IMR-90 (cell line): Measurements from ENCODE around the gene GREB1L. TPM values are rescaled to one million over a fixed set of nuclear protein-coding genes. Genes with fewer than 3 reads are reported as not detected.

Experiments used
- ATAC-seq: fragments of 200-7000 bp; cut with Tn5 transposase; 2 replicates; pipeline ENCODE4 v1.9.1; 2020; ENCODE audit warnings: low read depth, mild to moderate bottlenecking, moderate library complexity
- BruUV-seq: library from RNA; stranded (reverse); fragments of 400-500 nt; replicated peaks from 2 replicates; lab custom pipeline; 2021; lab: Mats Ljungman, UMichigan
- CTCF ChIA-PET: fragments of 300-600 bp; formaldehyde crosslinking; extraction: SDS; loops from one replicate; lab custom pipeline; 2021; ENCODE audit warnings: antibody characterized with exemption; lab: Yijun Ruan, JAX
- POLR2A ChIA-PET: fragments of 300-600 bp; sonication (Branson Sonifier 250); formaldehyde crosslinking; loops from one replicate; lab custom pipeline; 2022; ENCODE audit warnings: antibody characterized with exemption; ENCODE audit not compliant: unreplicated experiment; lab: Charles Lee
- DNase-seq: peaks from one replicate; pipeline ENCODE4 v3.0.0; 2013
- H2AFZ ChIP-seq: replicated peaks from 2 replicates; pipeline ENCODE3; 2013; ENCODE audit warnings: low read length, mild to moderate bottlenecking; ENCODE audit not compliant: poor library complexity
- H2AK5ac ChIP-seq: 2 replicates; pipeline ENCODE4 v1.6.1; 2013; ENCODE audit warnings: low read depth, low read length, inconsistent platforms
- H2AK9ac ChIP-seq: replicated peaks from 2 replicates; pipeline ENCODE3; 2013; ENCODE audit warnings: mild to moderate bottlenecking, low read depth, low read length, moderate library complexity; ENCODE audit not compliant: poor library complexity
- H2BK120ac ChIP-seq: 2 replicates; pipeline ENCODE4 v1.6.1; 2013; ENCODE audit warnings: low read depth, low read length, inconsistent platforms
- H2BK15ac ChIP-seq: 3 replicates; pipeline ENCODE4 v1.6.1; 2013; ENCODE audit warnings: low read depth, low read length, inconsistent platforms
- H2BK20ac ChIP-seq: 2 replicates; pipeline ENCODE4 v1.6.1; 2013; ENCODE audit warnings: low read depth, mild to moderate bottlenecking, inconsistent platforms, low read length, moderate library complexity
- H2BK5ac ChIP-seq: 2 replicates; pipeline ENCODE4 v1.6.1; 2013; ENCODE audit warnings: mild to moderate bottlenecking, low read depth, low read length, inconsistent platforms; ENCODE audit not compliant: poor library complexity, severe bottlenecking
- H3K14ac ChIP-seq: replicated peaks from 2 replicates; pipeline ENCODE4 v1.6.1; 2013; ENCODE audit warnings: low read depth, low read length, inconsistent platforms
- H3K18ac ChIP-seq: 2 replicates; pipeline ENCODE4 v1.6.1; 2013; ENCODE audit warnings: low read depth, low read length, control low read depth
- H3K23ac ChIP-seq: 2 replicates; pipeline ENCODE4 v1.6.1; 2013; ENCODE audit warnings: low read depth, low read length, inconsistent platforms
- H3K27ac ChIP-seq: 2 replicates; pipeline ENCODE4 v1.5.1; 2013; ENCODE audit warnings: mild to moderate bottlenecking, control low read depth, low read length; ENCODE audit not compliant: insufficient read depth
- H3K27me3 ChIP-seq: 2 replicates; pipeline ENCODE4 v1.6.1; 2013; ENCODE audit warnings: low read length; ENCODE audit not compliant: control insufficient read depth, insufficient read depth
- H3K36me3 ChIP-seq: 2 replicates; pipeline ENCODE4 v1.6.1; 2013; ENCODE audit warnings: low read length, mixed read lengths; ENCODE audit not compliant: control insufficient read depth, insufficient read depth
- H3K4ac ChIP-seq: 2 replicates; pipeline ENCODE4 v1.6.1; 2013; ENCODE audit warnings: low read depth, low read length, inconsistent platforms
- H3K4me1 ChIP-seq: 2 replicates; pipeline ENCODE4 v1.6.1; 2013; ENCODE audit warnings: low read length, mixed read lengths; ENCODE audit not compliant: control insufficient read depth, insufficient read depth
- H3K4me2 ChIP-seq: 2 replicates; pipeline ENCODE4 v1.6.1; 2013; ENCODE audit warnings: low read depth, mild to moderate bottlenecking, control low read depth, low read length, moderate library complexity
- H3K4me3 ChIP-seq: 2 replicates; pipeline ENCODE4 v1.5.1; 2013; ENCODE audit warnings: low read depth, mild to moderate bottlenecking, control low read depth, low read length, moderate library complexity; ENCODE audit not compliant: insufficient read depth
- H3K56ac ChIP-seq: 2 replicates; pipeline ENCODE4 v1.6.1; 2013; ENCODE audit warnings: low read length, inconsistent platforms; ENCODE audit not compliant: insufficient read depth; ENCODE audit errors: extremely low read depth
- H3K79me1 ChIP-seq, 2 experiments: 2 replicates each; pipeline ENCODE4 v1.6.1; 2013; ENCODE audit warnings: low read length in 2 of 2, inconsistent platforms in 1 of 2, low read depth in 1 of 2
- H3K9ac ChIP-seq: 2 replicates; pipeline ENCODE4 v1.6.1; 2013; ENCODE audit warnings: low read depth, low read length, control low read depth
- H3K9me1 ChIP-seq: 2 replicates; pipeline ENCODE4 v1.6.1; 2013; ENCODE audit warnings: low read length, inconsistent platforms; ENCODE audit not compliant: insufficient read depth
- H3K9me3 ChIP-seq: 2 replicates; pipeline ENCODE4 v1.6.1; 2013; ENCODE audit warnings: low read length; ENCODE audit not compliant: control insufficient read depth, insufficient read depth
- H4K20me1 ChIP-seq: 2 replicates; pipeline ENCODE4 v1.6.1; 2013; ENCODE audit warnings: low read length, inconsistent platforms; ENCODE audit not compliant: insufficient read depth
- H4K5ac ChIP-seq: 2 replicates; pipeline ENCODE4 v1.6.1; 2013; ENCODE audit warnings: mild to moderate bottlenecking, low read depth, low read length, control low read depth
- H4K8ac ChIP-seq, 2 experiments: 2 replicates each; pipeline ENCODE4 v1.6.1; 2013; ENCODE audit warnings: low read depth in 2 of 2, low read length in 2 of 2, control low read depth in 1 of 2, inconsistent platforms in 1 of 2
- H4K91ac ChIP-seq: 2 replicates; pipeline ENCODE4 v1.6.1; 2013; ENCODE audit warnings: low read depth, low read length, inconsistent platforms; ENCODE audit not compliant: insufficient read depth
- BHLHE40 ChIP-seq: fragments of 150-350 bp; IDR thresholded peaks from 2 replicates; pipeline ENCODE4 v1.6.1; 2016; ENCODE audit warnings: mild to moderate bottlenecking, low read depth, low read length
- CEBPB ChIP-seq: IDR thresholded peaks from 2 replicates; pipeline ENCODE4 v1.6.1; 2012; ENCODE audit warnings: low read depth, low read length, improper control_type of control experiment
- CHD1 ChIP-seq: IDR thresholded peaks from 2 replicates; pipeline ENCODE4 v1.6.1; 2012; ENCODE audit warnings: low read depth, low read length, improper control_type of control experiment
- FOS ChIP-seq: fragments of 150-350 bp; IDR thresholded peaks from 2 replicates; pipeline ENCODE4 v1.6.1; 2016; ENCODE audit warnings: low read depth, low read length
- MAFK ChIP-seq: IDR thresholded peaks from 2 replicates; pipeline ENCODE4 v1.6.1; 2012; ENCODE audit warnings: low read depth, low read length, improper control_type of control experiment
- MAZ ChIP-seq: IDR thresholded peaks from 2 replicates; pipeline ENCODE4 v1.6.1; 2012; ENCODE audit warnings: low read depth, mild to moderate bottlenecking, low read length, improper control_type of control experiment, moderate library complexity, borderline replicate concordance
- MXI1 ChIP-seq: IDR thresholded peaks from 2 replicates; pipeline ENCODE4 v1.6.1; 2012; ENCODE audit warnings: low read depth, mild to moderate bottlenecking, low read length, moderate library complexity, borderline replicate concordance
- NFE2L2 ChIP-seq: fragments of 150-350 bp; IDR thresholded peaks from 2 replicates; pipeline ENCODE4 v1.6.1; 2016; ENCODE audit warnings: low read depth, mild to moderate bottlenecking, low read length
- POLR2A ChIP-seq: IDR thresholded peaks from 2 replicates; pipeline ENCODE4 v1.6.1; 2012; ENCODE audit warnings: mild to moderate bottlenecking, low read depth, low read length
- RAD21 ChIP-seq: IDR thresholded peaks from 2 replicates; pipeline ENCODE4 v1.6.1; 2012; ENCODE audit warnings: low read length, improper control_type of control experiment
- RCOR1 ChIP-seq: IDR thresholded peaks from 2 replicates; pipeline ENCODE4 v1.6.1; 2012; ENCODE audit warnings: mild to moderate bottlenecking, low read length, improper control_type of control experiment; ENCODE audit not compliant: insufficient replicate concordance
- RFX5 ChIP-seq: IDR thresholded peaks from 2 replicates; pipeline ENCODE4 v1.8.0; 2012; ENCODE audit warnings: low read depth, mild to moderate bottlenecking, low read length, moderate library complexity
- SMC3 ChIP-seq: fragments of 150-350 bp; IDR thresholded peaks from 2 replicates; pipeline ENCODE4 v1.6.1; 2016; ENCODE audit warnings: low read depth, mild to moderate bottlenecking, antibody characterized with exemption, low read length, moderate library complexity
- dilution Hi-C: fragments of 300-500 bp; cut with HindIII; formaldehyde crosslinking; loops from one replicate; pipeline ENCODE4 v1.14.3; 2018; ENCODE audit warnings: low sequenced_read_pairs; ENCODE audit not compliant: unreplicated experiment
- in situ Hi-C: fragments of 300-500 bp; cut with MboI; formaldehyde crosslinking; loops from 3 replicates; pipeline ENCODE4 v1.14.3; 2019; ENCODE audit warnings: low sequenced_read_pairs, inconsistent platforms, mixed read lengths
- intact Hi-C: fragments of 100-400 bp; cut with micrococcal nuclease; formaldehyde crosslinking; loops from 2 replicates; pipeline ENCODE4 v1.10.0; 2022
- polyA plus RNA-seq, 3 experiments: library from polyadenylated mRNA; depleted of rRNA; stranded (reverse); fragments of >200 nt; gene quantifications; 2 replicates each; pipeline ENCODE4 v1.2.3, GENCODE V29; 2012; ENCODE audit warnings: low replicate concordance in 1 of 3
- total RNA-seq: library from RNA; depleted of rRNA; stranded (reverse); fragments of >200 nt; gene quantifications from 2 replicates; pipeline ENCODE4 v1.2.3, GENCODE V29; 2012
- TF ChIP-seq, protein P1 (sequence below): fragments of 150-350 bp; IDR thresholded peaks from 2 replicates; pipeline ENCODE4 v1.6.1; 2017; ENCODE audit warnings: mild to moderate bottlenecking, antibody characterized with exemption, low read length, low read depth
- TF ChIP-seq, protein P2 (sequence below): fragments of 150-350 bp; IDR thresholded peaks from 2 replicates; pipeline ENCODE4 v1.6.1; 2016; ENCODE audit warnings: low read depth, mild to moderate bottlenecking, low read length, moderate library complexity, borderline replicate concordance
- TF ChIP-seq, protein P3 (sequence below): conservative IDR thresholded peaks from 2 replicates; pipeline ENCODE4 v1.5.1; 2012; ENCODE audit warnings: mild to moderate bottlenecking, low read depth, low read length, improper control_type of control experiment

The GREB1L gene
- total and polyA plus RNA-seq, 2 of the 4 experiments (the other 2 are of a cell fraction), result under 0.01 to 0.02 TPM

DNA sequence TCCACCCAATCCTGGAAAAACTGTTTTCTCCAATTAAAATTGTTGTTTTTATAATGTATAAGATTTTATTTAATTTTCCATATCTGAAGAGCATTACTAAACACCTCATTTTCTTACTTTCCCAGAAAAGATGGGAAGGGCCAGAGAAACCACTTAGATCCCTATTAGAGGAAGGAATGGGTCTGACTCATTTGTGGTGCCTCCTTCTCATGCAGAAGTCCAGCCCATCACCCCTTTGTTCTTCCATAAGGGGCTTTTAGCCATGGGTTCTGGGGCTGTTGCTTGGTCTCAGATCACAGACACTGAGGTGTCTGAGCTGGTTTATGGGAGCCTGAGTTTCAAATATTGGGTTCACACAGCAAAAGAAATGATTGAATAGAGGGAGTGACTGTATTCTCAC lies 206.3 kb downstream of the GREB1L start:
- Histone ChIP-seq H3K14ac (no peak overlapping the region), H2AK5ac (no peak overlapping the region), H3K79me1 (no peaks in the 10 kb centered on the region), H3K9me1 (no peaks in the 10 kb centered on the region), H3K4me2 (no peak overlapping the region), H2BK5ac (no peak overlapping the region), H3K27ac (no peak overlapping the region), H3K56ac (no peak overlapping the region), H3K18ac (no peak overlapping the region), H2AFZ (no peak overlapping the region), H2BK20ac (no peak overlapping the region), H3K9ac (no peak overlapping the region), H3K4ac (no peak overlapping the region), H4K91ac (no peak overlapping the region), H3K4me3 (no peak overlapping the region), H3K9me3 (no peaks in the 10 kb centered on the region), H2AK9ac (no peak overlapping the region), H3K23ac (no peak overlapping the region), H3K4me1 (peaks cover 2% of the 10 kb centered on the region; the same call in 1 of the 2 replicates), H4K8ac (no peak overlapping the region), H2BK120ac (no peak overlapping the region), H3K36me3 (no peaks in the 10 kb centered on the region), H4K20me1 (no peaks in the 10 kb centered on the region), H4K5ac (no peak overlapping the region), H3K27me3 (peaks cover 22% of the 10 kb centered on the region), H2BK15ac (no peak overlapping the region)
- TF ChIP-seq POLR2A (no peak), BHLHE40 (no peak), MXI1 (no peak), FOS (no peak), RFX5 (no peak), SMC3 (no peak), CEBPB (no peak), RCOR1 (no peak), MAZ (no peak), CHD1 (no peak), NFE2L2 (no peak), MAFK (no peak), RAD21 (no peak)
- TF ChIP-seq, protein P1, sequence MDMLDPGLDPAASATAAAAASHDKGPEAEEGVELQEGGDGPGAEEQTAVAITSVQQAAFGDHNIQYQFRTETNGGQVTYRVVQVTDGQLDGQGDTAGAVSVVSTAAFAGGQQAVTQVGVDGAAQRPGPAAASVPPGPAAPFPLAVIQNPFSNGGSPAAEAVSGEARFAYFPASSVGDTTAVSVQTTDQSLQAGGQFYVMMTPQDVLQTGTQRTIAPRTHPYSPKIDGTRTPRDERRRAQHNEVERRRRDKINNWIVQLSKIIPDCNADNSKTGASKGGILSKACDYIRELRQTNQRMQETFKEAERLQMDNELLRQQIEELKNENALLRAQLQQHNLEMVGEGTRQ, result no peak
- TF ChIP-seq, protein P2, sequence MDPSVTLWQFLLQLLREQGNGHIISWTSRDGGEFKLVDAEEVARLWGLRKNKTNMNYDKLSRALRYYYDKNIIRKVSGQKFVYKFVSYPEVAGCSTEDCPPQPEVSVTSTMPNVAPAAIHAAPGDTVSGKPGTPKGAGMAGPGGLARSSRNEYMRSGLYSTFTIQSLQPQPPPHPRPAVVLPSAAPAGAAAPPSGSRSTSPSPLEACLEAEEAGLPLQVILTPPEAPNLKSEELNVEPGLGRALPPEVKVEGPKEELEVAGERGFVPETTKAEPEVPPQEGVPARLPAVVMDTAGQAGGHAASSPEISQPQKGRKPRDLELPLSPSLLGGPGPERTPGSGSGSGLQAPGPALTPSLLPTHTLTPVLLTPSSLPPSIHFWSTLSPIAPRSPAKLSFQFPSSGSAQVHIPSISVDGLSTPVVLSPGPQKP, result no peak
- TF ChIP-seq, protein P3, sequence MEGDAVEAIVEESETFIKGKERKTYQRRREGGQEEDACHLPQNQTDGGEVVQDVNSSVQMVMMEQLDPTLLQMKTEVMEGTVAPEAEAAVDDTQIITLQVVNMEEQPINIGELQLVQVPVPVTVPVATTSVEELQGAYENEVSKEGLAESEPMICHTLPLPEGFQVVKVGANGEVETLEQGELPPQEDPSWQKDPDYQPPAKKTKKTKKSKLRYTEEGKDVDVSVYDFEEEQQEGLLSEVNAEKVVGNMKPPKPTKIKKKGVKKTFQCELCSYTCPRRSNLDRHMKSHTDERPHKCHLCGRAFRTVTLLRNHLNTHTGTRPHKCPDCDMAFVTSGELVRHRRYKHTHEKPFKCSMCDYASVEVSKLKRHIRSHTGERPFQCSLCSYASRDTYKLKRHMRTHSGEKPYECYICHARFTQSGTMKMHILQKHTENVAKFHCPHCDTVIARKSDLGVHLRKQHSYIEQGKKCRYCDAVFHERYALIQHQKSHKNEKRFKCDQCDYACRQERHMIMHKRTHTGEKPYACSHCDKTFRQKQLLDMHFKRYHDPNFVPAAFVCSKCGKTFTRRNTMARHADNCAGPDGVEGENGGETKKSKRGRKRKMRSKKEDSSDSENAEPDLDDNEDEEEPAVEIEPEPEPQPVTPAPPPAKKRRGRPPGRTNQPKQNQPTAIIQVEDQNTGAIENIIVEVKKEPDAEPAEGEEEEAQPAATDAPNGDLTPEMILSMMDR, result no peak
- CTCF ChIA-PET, result no interaction called here
- intact Hi-C loops (no loop called here), in situ Hi-C loops (loop anchor here (10.0 kb wide), 1 partner anchor 473 kb away; no protein-coding TSS in a partner anchor), dilution Hi-C loops (no loop called here)
- DNase-seq (no peak), ATAC-seq (no peak)
- POLR2A ChIA-PET, result no interaction called here
- BruUV-seq, result no TSS peak
